ENCODE data around the gene SLIT3.

SLIT3 gene

DNA sequence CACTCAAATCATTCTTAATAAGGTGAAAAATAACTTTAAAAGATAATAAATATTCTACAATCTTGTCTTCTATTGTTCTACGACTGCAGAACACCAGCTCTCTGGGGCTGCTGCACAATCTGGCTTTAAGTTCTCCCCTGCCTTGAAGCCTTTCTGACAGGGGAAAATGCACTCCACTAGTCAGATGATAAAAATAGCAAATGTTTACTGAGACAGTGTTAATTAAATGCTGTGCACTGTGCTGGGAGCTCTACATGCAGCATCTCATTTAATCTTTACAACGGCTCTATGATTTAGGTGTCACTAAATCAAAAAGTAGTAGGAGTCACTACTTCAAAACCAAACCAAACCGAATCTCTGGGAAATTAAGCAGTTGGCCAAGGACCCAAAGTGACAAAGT lies 132.7 kb downstream of the SLIT3 start:
- Histone ChIP-seq H3K4me1 (ENCODE audit: control insufficient read depth, insufficient read depth, low read length) (no peaks in the 10 kb centered on the region), H3K27ac (ENCODE audit: extremely low read depth, low read depth, low read length) (no peak overlapping the region), H3K36me3 (ENCODE audit: control insufficient read depth in 2 of 2, insufficient read depth in 1 of 2, low read length in 2 of 2) (no peaks in the 10 kb centered on the region), H3K9me3 (ENCODE audit: control insufficient read depth, insufficient read depth, low read depth, low read length) (no peaks in the 10 kb centered on the region), H3K4me3 (ENCODE audit: low read depth, low read length) (no peak overlapping the region)
- TF ChIP-seq ZNF664 (tag by site-specific recombination; IDR thresholded peaks at IDR 0.05) (peak; percentile 79), ZNF184 (tag by site-specific recombination; IDR thresholded peaks at IDR 0.05) (no peak)
- ChIA-PET POLR2A (no interaction called here), CTCF (interaction anchor here (0.6 kb wide), 1 partner anchor 378 kb away, joined by 3 read pairs; no protein-coding TSS in a partner anchor)

DNA sequence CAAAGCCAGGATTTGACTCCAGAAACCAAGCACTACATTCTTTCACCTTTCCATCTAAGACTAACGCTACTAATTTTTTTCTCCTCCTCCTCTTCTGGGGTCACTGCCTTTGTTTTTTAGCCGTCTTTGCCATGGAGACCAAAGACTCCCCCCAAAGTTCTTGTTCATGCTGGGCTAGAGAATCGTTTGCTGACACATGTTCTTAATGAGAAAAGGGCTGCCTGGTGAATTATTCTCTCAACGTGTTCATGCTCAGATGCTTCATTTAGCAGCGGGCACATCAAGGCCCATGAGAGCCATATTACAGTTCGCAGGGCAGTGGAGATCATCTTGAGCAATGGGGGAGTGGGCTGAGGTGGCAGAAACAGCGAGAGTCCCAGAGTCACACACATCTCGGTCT lies 134.9 kb downstream of the SLIT3 start:
- ChIA-PET POLR2A (no interaction called here), CTCF (no interaction called here)

DNA sequence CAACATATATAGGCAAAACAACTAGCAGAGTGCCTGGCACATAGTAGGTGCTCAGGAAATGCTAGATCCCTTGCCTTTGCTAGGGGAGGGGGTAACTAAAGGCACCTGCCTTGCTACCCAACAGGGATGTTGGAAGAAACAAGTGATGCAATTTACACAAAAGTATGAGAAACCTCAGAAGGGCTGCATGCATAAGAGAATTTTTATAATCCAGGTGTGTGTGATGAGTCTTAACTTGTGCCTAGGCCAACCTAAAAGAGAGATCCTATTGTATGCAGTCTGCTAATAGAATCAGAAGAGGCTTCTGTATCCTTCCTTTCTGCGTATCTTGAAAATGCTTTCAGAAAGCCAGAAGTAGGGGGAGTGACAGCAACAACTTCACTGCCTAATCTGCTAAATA lies 135.9 kb downstream of the SLIT3 start:
- H3K27ac ChIP-seq (ENCODE audit: extremely low read depth, low read depth, low read length), result no peak overlapping the region
- H3K36me3 ChIP-seq (ENCODE audit: control insufficient read depth in 2 of 2, insufficient read depth in 1 of 2, low read length in 2 of 2), result no peaks in the 10 kb centered on the region
- no peak overlapping the region for H3K4me3 ChIP-seq (ENCODE audit: low read depth, low read length)
- ChIA-PET POLR2A (no interaction called here), CTCF (no interaction called here)
- H3K9me3 ChIP-seq (ENCODE audit: control insufficient read depth, insufficient read depth, low read depth, low read length), result no peaks in the 10 kb centered on the region
- TF ChIP-seq ZNF211 (tag by site-specific recombination; IDR thresholded peaks at IDR 0.05; ENCODE audit: low read depth) (no peak), ZNF600 (tag by site-specific recombination; IDR thresholded peaks at IDR 0.05) (no peak), ZNF121 (tag by site-specific recombination; IDR thresholded peaks at IDR 0.05) (no peak), BCL11A (tag by site-specific recombination; IDR thresholded peaks at IDR 0.05; ENCODE audit: low read depth) (no peak), ZNF514 (tag by site-specific recombination; IDR thresholded peaks at IDR 0.05) (no peak), ZNF426 (tag by site-specific recombination; IDR thresholded peaks at IDR 0.05) (no peak), ZNF23 (tag by site-specific recombination; IDR thresholded peaks at IDR 0.05; ENCODE audit: borderline replicate concordance) (no peak), ZNF140 (tag by site-specific recombination; IDR thresholded peaks at IDR 0.05) (no peak), ZNF302 (tag by site-specific recombination; IDR thresholded peaks at IDR 0.05; ENCODE audit: low read depth) (no peak), ZNF19 (tag by site-specific recombination; IDR thresholded peaks at IDR 0.05; ENCODE audit: low read depth) (no peak), SP7 (tag by site-specific recombination; IDR thresholded peaks at IDR 0.05) (no peak), OSR2 (tag by site-specific recombination; IDR thresholded peaks at IDR 0.05) (no peak), ZBTB1 (tag by site-specific recombination; IDR thresholded peaks at IDR 0.05) (no peak), GLI4 (tag by site-specific recombination; IDR thresholded peaks at IDR 0.05) (no peak), ZNF707 (tag by site-specific recombination; IDR thresholded peaks at IDR 0.05) (no peak), ZFP37 (tag by site-specific recombination; IDR thresholded peaks at IDR 0.05) (no peak), ZNF423 (tag by site-specific recombination; IDR thresholded peaks at IDR 0.05) (no peak)
- TF ChIP-seq, protein P1, sequence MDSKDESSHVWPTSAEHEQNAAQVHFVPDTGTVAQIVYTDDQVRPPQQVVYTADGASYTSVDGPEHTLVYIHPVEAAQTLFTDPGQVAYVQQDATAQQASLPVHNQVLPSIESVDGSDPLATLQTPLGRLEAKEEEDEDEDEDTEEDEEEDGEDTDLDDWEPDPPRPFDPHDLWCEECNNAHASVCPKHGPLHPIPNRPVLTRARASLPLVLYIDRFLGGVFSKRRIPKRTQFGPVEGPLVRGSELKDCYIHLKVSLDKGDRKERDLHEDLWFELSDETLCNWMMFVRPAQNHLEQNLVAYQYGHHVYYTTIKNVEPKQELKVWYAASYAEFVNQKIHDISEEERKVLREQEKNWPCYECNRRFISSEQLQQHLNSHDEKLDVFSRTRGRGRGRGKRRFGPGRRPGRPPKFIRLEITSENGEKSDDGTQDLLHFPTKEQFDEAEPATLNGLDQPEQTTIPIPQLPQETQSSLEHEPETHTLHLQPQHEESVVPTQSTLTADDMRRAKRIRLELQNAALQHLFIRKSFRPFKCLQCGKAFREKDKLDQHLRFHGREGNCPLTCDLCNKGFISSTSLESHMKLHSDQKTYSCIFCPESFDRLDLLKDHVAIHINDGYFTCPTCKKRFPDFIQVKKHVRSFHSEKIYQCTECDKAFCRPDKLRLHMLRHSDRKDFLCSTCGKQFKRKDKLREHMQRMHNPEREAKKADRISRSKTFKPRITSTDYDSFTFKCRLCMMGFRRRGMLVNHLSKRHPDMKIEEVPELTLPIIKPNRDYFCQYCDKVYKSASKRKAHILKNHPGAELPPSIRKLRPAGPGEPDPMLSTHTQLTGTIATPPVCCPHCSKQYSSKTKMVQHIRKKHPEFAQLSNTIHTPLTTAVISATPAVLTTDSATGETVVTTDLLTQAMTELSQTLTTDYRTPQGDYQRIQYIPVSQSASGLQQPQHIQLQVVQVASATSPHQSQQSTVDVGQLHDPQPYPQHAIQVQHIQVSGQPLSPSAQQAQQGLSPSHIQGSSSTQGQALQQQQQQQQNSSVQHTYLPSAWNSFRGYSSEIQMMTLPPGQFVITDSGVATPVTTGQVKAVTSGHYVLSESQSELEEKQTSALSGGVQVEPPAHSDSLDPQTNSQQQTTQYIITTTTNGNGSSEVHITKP (tag by site-specific recombination; IDR thresholded peaks at IDR 0.05), result no peak
- TF ChIP-seq, protein P2, sequence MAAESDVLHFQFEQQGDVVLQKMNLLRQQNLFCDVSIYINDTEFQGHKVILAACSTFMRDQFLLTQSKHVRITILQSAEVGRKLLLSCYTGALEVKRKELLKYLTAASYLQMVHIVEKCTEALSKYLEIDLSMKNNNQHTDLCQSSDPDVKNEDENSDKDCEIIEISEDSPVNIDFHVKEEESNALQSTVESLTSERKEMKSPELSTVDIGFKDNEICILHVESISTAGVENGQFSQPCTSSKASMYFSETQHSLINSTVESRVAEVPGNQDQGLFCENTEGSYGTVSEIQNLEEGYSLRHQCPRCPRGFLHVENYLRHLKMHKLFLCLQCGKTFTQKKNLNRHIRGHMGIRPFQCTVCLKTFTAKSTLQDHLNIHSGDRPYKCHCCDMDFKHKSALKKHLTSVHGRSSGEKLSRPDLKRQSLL (tag by site-specific recombination; IDR thresholded peaks at IDR 0.05), result no peak
- TF ChIP-seq, protein P3, sequence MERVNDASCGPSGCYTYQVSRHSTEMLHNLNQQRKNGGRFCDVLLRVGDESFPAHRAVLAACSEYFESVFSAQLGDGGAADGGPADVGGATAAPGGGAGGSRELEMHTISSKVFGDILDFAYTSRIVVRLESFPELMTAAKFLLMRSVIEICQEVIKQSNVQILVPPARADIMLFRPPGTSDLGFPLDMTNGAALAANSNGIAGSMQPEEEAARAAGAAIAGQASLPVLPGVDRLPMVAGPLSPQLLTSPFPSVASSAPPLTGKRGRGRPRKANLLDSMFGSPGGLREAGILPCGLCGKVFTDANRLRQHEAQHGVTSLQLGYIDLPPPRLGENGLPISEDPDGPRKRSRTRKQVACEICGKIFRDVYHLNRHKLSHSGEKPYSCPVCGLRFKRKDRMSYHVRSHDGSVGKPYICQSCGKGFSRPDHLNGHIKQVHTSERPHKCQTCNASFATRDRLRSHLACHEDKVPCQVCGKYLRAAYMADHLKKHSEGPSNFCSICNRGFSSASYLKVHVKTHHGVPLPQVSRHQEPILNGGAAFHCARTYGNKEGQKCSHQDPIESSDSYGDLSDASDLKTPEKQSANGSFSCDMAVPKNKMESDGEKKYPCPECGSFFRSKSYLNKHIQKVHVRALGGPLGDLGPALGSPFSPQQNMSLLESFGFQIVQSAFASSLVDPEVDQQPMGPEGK (tag by site-specific recombination; IDR thresholded peaks at IDR 0.05), result no peak
- H3K4me1 ChIP-seq (ENCODE audit: control insufficient read depth, insufficient read depth, low read length), result peaks cover 5% of the 10 kb centered on the region; the same call in 1 of the 2 replicates

More for the DNA sequence above, 134.9 kb downstream of the SLIT3 start:
- TF ChIP-seq ZNF211 (tag by site-specific recombination; IDR thresholded peaks at IDR 0.05; ENCODE audit: low read depth) (no peak), ZEB2 (tag by site-specific recombination; IDR thresholded peaks at IDR 0.05) (no peak), SP7 (tag by site-specific recombination; IDR thresholded peaks at IDR 0.05) (no peak), ZNF114 (tag by site-specific recombination; IDR thresholded peaks at IDR 0.05) (no peak), ZNF530 (tag by site-specific recombination; IDR thresholded peaks at IDR 0.05; ENCODE audit: low read depth) (no peak), ZNF302 (tag by site-specific recombination; IDR thresholded peaks at IDR 0.05; ENCODE audit: low read depth) (no peak), ZNF341 (tag by site-specific recombination; IDR thresholded peaks at IDR 0.05; ENCODE audit: low read depth) (no peak), ZNF548 (tag by site-specific recombination; IDR thresholded peaks at IDR 0.05) (no peak)
- TF ChIP-seq, protein P4, sequence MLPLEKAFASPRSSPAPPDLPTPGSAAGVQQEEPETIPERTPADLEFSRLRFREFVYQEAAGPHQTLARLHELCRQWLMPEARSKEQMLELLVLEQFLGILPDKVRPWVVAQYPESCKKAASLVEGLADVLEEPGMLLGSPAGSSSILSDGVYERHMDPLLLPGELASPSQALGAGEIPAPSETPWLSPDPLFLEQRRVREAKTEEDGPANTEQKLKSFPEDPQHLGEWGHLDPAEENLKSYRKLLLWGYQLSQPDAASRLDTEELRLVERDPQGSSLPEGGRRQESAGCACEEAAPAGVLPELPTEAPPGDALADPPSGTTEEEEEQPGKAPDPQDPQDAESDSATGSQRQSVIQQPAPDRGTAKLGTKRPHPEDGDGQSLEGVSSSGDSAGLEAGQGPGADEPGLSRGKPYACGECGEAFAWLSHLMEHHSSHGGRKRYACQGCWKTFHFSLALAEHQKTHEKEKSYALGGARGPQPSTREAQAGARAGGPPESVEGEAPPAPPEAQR (tag by site-specific recombination; IDR thresholded peaks at IDR 0.05), result no peak
- Histone ChIP-seq H3K36me3 (ENCODE audit: control insufficient read depth in 2 of 2, insufficient read depth in 1 of 2, low read length in 2 of 2) (no peaks in the 10 kb centered on the region), H3K4me1 (ENCODE audit: control insufficient read depth, insufficient read depth, low read length) (peaks cover 2% of the 10 kb centered on the region; the same call in 1 of the 2 replicates), H3K27ac (ENCODE audit: extremely low read depth, low read depth, low read length) (no peak overlapping the region), H3K4me3 (ENCODE audit: low read depth, low read length) (no peak overlapping the region), H3K9me3 (ENCODE audit: control insufficient read depth, insufficient read depth, low read depth, low read length) (no peaks in the 10 kb centered on the region)
